Bone marrow (tissue), 2 donors: ENCODE data around the gene UQCC2.

Experiments used
- DNase-seq, 2 donors: peaks; one replicate each; lab custom pipeline; 2025; lab: John Stamatoyannopoulos, UW

UQCC2 gene

DNA sequence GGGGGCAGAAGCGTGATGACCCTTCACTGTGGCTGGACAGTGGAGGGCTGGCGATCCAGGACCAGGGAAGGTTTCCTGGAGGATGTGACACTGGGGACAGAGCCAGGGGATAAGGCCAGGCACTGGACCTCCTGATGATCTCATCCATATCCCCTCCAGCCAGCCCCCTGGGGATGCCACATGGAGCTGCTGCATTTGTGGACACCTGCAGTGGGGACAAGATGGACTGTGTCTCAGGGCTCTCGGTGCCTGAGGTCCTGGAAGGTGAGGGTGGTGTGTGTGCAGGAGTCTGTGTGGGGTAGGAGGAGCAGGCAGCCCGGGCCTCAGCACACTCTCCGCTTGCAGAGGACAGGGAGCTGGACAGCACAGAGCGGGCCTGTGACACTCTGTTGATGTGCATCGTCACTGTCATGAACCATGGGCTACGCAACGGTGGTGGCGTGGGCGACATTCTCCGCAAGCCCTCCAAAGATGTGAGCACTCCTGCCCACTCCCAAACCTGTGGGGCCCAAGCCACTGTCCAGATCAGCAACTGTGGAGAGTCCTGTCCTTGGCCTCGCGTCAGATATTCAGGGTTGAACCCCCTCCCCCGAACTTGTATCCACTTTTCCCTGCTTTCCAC lies 19.9 kb downstream of the UQCC2 start:
- no peak for DNase-seq

DNA sequence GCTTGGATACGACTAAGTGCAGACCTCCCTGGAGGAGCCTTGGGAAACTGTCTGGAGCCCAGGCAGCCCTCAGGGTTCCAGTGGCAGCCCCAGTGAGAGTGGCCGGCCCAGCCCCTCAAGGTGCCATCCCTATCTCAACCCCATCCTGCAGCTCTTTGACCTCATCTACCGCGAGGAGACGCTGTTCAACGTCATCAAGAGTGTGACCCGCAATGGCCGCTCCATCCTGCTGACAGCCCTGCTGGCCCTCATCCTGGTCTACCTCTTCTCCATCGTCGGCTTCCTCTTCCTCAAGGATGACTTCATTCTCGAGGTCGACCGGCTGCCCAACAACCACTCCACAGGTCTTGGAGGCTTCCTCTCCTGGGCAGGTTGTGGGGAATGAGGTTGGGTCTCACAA lies 20.7 kb downstream of the UQCC2 start:
- no peak for DNase-seq

DNA sequence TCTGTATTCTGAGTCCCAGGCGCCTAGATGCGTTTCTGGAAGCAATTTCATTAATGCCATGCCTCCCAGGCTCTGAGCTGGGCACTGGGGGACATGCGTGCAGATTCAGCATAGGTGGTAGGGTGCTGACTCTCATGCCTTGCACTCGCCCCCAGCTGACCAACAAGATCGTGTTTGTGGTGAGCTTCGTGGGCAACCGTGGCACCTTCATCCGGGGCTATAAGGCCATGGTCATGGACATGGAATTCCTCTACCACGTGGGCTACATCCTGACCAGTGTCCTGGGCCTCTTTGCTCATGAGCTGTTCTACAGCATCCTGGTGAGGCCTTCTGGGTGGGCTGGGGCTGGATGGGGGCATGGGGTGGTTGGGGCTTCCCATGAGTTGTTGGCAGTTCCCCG lies 21.6 kb downstream of the UQCC2 start:
- DNase-seq = no peak

DNA sequence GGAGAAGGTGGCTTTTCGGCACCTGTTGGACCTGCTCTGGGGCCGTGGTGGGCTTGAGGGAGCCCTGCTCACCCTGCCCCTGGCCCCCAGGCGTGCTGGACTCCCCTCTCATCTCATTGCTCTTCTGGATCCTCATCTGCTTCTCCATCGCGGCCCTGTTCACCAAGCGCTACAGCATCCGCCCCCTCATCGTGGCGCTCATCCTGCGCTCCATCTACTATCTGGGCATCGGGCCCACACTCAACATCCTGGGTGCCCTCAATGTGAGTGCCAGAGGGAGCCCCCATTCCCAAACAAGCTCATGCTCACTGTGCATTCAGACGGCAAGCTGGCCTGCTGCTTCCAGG lies 22.4 kb downstream of the UQCC2 start:
- DNase-seq = no peak

DNA sequence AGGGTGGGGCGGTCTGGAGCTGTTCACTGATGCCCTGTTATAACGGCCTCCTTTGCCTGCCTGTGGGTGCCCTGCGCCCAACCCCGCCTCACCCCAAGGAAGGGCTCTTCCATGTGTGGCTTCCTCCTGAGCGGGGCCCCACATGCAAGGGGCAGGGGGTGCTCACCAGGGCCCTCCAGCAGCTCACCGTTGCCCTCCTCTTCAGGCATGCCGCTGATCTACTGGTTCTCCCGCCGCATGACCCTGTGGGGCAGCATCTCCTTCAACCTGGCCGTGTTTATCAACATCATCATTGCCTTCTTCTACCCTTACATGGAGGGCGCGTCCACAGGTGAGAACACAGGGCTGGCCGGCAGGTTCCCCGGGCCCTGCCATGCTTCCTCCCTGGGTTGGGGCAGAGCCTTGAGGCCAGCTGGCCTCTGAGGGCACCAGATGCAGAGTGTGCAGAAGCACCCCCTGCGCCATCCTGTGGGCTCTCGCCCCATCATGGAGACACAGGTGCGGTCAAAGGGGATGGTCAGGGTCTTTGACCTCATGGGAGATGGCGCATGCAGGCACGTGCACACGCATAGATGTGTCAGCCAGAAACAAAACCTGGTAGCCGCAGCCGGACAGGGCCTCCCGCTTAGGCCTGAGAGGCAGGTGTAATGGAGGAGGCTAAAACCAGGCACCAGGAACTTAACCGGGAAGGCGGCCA lies 22.9 kb downstream of the UQCC2 start:
- DNase-seq = no peak

DNA sequence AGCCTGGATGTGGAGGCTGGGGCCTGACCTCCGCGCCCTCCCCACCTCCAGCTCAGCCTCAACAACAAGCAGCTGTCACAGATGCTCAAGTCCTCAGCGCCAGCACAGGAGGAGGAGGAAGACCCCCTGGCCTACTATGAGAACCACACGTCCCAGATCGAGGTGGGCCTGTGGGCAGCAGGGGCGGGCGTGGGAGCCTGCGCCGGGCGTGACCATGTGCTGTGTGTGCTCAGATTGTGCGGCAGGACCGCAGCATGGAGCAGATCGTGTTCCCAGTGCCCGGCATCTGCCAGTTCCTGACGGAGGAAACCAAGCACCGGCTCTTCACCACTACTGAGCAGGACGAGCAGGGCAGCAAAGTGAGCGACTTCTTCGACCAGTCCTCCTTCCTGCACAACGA lies 23.5 kb downstream of the UQCC2 start:
- DNase-seq = no peak

DNA sequence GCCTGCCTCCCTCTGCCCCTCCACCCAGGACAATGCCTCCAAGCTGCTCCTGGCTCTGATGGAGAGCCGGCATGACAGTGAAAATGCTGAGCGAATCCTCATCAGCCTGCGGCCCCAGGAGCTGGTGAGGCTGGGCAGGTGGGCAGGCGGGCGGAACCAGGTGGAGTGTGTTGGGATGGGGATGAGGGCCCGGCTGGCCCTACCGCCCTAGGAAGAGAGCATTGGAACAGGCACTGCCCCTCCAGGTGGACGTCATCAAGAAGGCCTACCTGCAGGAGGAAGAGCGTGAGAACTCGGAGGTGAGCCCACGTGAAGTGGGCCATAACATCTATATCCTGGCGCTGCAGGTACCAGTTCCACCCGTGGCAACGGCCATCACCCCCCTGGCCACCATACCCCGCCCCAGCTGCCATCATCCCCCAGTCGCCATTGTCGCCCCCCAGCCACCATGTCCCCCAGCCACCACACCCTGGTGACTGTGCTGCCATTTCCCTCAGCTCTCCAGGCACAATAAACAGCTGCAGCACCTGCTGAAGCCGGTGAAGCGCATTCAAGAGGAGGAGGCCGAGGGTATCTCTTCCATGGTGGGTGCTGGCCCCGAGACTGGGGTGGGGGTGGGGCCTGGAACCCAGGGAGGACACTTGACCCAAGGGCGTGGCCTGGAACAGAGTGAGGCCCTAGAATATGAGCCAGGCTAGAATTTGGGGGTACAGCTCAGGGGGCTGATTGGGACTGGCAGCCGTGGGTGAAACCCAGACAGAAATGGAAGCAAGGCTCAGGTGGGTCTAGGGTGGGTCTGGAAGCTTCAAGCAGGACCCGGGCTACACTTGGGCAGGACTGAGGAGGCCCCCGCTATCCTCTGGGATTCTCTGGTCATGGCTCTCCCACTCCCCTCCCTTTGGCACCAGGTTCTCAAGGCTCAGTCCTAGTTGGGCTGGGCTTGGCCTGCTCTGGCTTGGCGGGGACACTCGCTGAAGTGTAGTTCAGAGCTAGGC lies 24.2 kb downstream of the UQCC2 start:
- no peak for DNase-seq

DNA sequence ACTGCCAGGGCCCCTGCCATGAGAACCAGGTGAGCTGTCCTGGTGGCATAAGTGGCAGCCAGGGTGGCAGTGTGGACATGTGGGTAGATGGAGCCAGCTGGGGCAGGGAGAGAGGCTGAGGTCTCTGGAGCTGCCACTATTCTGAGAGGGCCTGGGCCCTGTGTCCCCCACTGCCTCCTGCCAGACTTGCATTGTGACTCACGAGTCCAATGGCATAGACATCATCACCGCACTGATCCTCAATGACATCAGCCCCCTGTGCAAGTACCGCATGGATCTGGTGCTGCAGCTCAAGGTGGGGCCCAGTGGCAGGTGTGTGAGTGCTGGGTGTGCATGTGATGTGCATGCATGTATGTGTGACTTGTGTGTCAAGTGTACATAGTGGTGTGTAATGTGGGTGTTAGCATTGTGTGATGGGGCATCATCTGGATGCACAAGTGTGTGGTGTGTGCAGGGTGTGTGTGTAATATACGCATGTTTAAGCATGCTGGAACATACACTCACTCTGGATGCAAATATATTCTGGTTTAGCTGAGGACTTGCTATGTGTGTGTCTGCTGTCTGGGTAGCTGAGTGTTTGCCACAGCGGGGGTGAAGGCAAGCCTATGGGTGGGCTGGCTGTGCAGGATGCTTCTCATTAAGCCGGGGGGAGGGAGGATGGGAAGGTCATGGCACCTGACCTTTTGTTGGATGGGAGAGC lies 25.1 kb downstream of the UQCC2 start:
- DNase-seq = no peak

DNA sequence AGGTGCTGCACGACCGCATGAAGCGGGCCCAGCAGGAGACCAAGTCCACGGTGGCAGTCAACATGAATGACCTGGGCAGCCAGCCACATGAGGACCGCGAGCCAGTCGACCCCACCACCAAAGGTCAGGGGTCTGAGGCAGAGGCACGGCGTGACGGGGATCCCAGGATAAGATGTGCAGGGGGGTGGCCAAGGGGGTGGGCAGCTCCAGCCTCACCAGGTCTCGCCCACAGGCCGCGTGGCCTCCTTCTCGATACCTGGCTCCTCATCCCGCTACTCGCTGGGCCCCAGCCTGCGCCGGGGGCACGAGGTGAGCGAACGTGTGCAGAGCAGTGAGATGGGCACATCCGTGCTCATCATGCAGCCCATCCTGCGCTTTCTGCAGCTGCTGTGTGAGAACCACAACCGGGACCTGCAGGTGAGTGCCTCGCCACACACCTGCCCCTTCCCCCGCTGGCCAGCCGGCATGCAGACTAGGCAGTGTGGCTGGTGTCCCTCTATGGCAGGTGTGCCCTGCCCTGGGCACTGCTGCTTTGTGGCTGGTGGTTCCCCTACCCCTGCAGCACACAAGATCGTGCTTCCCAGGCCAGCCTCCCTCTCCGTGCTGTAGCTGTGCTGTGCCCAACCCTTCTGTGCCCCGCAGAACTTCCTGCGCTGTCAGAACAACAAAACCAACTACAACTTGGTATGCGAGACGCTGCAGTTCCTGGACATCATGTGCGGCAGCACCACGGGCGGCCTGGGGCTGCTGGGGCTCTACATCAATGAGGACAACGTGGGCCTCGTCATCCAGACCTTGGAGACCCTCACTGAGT lies 25.9 kb downstream of the UQCC2 start:
- no peak for DNase-seq

DNA sequence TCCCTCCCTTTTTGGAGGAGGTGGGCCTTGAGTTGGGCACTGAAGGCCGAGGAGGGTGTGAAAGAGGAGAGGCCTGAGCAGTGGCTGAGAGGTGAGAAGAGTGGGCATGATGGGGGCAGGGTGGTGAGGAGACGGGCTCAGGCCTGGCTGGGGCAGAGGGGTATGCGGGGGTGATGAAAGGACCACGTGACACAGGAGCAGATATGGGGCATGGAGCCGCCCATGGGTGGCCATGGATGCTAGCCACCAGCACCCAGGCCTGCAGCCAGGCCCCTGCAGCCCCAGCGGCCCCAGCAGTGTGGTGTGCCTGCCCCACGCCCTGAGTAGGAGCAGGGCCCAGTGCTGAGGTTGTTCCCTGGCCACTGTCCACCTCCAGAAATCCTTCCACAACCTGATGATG lies 26.5 kb downstream of the UQCC2 start:
- no peak for DNase-seq

DNA sequence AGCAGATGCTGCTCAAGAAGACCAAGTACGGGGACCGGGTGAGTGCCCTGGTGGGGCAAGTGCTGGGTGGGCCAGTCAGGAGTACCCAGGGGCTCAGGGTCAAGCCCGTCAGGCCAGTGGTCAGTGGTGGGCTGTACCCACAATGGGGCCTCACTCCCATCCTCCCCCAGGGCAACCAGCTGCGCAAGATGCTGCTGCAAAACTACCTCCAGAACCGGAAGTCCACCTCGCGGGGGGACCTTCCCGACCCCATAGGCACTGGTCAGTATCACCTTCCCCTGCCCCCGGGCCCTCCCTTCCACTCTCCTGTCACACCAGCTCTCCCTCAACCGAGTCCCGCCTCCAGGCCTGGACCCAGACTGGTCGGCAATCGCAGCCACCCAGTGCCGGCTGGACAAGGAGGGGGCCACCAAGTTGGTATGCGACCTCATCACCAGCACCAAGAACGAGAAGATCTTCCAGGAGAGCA lies 27.0 kb downstream of the UQCC2 start:
- no peak for DNase-seq

DNA sequence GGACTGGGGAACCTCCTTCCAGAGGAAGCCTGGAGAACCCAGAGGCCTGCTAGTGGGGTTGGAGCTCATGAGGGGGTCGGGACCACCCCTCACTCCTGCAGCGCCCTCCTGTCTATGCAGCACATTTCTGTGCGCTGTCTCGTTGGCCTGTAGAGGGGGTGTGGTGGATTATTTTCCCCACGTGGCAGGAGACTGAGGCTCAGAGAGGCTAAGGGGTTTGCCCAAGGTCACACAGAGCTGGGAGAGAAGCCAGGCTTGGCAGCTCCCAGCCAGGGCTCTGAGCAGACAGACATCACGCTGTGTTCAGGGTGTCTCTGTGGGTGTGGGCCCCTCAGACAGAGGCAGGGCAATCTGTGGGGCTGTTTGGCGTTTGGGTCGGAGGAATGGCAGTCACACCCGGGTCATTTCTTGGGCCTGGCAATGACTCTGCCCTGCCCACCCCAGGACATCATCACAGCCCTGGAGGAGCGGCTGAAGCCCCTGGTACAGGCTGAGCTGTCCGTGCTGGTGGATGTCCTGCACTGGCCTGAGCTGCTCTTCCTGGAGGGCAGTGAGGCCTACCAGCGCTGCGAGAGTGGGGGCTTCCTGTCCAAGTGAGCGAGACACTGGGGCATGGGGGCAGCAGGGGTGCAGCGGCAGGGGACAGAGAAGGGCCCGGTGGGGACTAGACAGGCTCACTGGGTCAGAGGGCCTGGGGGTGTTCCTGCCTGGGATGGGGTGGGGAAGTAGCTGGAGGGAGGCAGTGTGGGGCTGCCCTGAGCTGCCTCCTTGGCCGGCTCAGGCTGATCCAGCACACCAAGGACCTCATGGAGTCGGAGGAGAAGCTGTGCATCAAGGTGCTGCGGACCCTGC lies 27.7 kb downstream of the UQCC2 start:
- no peak for DNase-seq

DNA sequence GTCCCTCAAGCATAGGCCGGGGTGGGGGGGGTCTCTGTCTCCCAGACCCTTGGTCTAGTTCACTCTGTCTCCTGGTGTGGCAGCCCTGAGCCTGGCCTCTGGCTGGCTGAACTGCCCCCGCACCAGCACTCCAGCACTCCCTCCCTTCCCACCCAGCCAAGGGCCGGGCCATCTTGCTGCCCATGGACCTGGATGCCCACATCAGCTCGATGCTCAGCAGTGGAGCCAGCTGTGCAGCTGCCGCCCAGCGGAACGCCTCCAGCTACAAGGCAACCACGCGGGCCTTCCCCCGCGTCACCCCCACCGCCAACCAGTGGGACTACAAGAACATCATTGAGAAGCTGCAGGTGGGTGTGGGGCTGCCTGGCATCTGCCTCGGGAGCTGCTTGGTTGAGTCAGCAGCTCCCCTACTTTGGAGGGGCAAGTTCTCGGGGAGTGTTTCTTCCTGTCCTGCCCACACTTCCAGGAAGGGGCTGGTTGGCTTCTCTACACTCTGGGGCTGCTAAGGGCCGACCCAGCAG lies 28.4 kb downstream of the UQCC2 start:
- peak in 1 of 2 donors; percentile 76 for DNase-seq

DNA sequence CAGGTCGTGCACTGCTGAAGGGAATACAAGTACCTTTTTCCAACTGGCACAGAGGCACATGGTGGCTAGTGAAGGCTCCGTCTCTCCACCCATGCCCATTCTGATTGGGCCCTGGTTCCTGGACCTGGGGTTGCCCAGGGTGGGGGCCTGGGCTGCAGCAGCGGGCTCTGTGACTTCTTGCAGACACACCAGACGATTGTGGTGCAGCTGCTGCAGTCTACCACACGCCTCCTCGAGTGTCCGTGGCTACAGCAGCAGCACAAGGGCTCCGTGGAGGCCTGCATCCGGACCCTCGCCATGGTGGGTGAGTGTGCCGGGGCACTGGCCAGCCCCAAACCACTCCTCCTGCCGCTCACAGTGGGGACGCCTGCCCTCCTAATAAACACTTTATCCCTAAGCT lies 29.2 kb downstream of the UQCC2 start:
- no peak for DNase-seq

DNA sequence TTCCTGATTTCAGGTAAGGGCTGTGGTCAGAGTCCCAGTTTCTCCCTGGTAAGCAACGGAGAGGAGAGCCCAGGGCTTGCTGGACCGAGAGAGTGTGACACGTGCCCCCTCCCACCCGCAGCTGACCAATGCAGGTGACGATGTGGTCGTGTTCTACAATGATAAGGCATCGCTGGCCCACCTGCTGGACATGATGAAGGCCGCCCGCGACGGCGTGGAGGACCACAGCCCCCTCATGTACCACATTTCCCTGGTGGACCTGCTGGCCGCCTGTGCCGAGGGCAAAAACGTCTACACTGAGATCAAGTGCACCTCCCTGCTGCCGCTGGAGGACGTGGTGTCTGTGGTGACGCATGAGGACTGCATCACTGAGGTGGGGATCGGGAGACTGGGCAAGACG lies 31.7 kb downstream of the UQCC2 start:
- no peak for DNase-seq

DNA sequence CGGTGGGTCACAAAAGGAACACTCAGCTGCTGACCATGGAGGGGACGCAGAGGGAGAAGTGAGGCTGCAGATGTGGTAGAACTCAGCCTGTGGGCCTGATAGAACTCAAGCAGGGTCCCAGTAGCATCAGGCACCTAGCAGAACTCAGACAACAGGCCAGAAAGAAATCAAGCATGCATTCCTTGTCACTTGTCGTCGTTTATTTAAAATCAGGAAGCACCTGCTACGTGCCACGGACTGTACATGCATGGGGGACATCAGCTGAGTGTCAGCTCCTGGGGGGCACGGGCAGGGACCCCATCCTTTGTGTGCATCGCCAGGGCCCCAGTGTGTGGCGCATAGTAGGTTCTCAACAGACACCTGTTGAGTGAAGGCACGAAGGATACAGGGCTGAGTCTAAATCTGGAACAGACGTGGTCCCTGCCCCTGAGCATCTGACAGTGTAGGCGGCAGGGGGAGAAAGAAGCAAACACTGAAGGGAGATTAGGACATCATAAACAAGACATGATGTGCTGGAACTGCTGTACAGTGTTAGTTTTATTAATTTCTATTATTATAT lies 32.5 kb downstream of the UQCC2 start:
- no peak for DNase-seq

DNA sequence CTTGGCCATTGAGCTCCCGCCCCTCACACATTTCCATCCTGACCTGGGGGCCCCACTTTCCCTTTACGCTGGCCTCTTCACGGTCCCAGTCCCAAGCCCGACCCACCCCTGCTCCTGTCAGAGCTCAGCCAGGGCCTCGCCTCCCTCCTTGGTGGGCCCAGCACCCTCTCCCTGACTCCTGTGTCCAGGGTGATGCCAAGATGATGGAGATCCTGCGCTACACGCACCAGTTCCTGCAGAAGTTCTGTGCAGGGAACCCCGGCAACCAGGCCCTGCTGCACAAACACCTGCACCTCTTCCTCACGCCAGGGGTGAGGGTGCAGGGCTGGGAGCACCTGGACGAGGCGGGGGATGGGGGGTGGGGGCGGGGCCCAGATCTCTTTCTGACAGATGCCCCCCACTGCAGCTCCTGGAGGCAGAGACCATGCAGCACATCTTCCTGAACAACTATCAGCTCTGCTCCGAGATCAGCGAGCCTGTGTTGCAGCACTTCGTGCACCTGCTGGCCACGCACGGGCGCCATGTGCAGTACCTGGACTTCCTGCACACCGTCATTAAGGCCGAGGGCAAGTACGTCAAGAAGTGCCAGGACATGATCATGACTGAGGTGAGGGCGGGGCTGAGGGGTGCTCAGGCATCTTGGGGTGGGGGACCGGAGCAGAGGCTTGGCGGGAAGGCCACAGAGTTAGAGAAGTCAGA lies 33.1 kb downstream of the UQCC2 start:
- no peak for DNase-seq

DNA sequence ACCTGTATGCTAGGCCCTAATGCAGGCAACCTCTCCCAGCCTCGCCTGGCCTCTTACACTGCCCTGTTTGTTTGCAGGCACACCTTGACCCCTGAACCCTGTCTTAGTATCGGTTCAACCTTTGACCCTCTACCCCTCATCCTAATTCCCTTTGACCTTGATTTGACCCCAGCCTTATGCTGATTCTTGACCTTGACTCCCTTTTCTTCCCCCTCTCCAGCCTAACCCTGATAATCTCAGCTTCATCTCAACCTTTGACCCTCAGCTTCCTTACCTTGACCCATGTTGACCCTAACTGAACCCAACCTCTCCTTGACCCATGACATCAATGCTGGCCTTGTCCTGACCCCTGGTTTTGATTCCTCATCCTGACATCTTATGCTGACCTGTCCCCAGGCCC lies 33.8 kb downstream of the UQCC2 start:
- no peak for DNase-seq

DNA sequence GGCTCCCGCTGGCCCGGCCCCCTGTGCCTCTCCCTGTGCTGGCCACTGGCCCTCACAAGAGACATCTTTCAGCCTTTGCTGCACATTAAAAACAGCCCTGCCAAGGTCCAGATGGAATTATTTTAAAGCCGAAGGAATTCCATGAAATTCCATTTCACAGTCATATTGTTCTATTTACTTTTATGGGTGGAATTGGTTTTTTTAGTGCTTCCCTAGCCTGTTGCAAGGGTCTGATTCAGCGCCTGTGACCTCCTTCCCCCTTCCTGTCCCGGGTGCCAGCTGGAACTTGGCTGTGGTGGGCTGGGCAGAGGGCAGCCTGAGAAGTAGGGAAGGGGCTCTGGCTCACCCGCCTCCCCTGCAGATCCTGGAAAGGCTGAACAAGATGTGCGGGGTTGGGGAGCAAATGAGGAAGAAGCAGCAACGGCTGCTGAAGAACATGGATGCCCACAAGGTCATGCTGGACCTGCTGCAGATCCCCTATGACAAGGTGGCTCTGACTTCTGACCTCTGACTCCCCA lies 34.3 kb downstream of the UQCC2 start:
- DNase-seq = no peak
